GM12801 (cell line): ENCODE data around the gene TRAF1.

Experiments
- TF ChIP-seq, protein P1 (sequence below): IDR thresholded peaks from one replicate; pipeline ENCODE4 v1.5.1; 2011; ENCODE audit warnings: control low read depth; ENCODE audit not compliant: insufficient read length; ENCODE audit errors: extremely low read depth

TRAF1 gene

DNA sequence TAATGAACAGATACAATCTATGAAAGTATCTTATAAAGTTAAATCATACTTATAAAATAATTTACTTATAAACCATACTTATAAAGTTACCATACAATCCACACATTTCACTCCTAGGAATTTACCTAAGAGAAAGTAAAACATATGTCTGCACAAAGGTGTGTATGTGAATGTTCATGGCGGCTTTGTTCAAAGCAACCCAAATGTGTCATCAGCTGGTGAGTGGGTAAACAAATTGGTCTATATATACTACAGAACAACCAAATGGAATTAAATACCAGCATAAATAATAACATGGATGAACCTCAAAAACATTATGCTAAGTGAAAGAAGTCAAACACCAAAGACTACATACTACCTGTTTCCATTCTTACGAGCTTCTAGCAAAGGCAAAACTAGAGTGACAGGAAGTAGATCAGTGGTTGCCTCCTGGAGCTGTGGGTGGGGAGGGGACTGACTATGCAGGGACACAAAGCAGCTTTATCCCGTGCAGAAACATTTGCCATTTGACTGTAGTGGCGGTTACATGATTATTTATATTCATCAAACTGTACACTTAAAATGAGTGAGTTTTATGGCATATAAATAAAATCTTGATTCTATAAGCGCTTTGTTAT is 10.6 kb downstream of the TRAF1 start:
- TF ChIP-seq, protein P1, sequence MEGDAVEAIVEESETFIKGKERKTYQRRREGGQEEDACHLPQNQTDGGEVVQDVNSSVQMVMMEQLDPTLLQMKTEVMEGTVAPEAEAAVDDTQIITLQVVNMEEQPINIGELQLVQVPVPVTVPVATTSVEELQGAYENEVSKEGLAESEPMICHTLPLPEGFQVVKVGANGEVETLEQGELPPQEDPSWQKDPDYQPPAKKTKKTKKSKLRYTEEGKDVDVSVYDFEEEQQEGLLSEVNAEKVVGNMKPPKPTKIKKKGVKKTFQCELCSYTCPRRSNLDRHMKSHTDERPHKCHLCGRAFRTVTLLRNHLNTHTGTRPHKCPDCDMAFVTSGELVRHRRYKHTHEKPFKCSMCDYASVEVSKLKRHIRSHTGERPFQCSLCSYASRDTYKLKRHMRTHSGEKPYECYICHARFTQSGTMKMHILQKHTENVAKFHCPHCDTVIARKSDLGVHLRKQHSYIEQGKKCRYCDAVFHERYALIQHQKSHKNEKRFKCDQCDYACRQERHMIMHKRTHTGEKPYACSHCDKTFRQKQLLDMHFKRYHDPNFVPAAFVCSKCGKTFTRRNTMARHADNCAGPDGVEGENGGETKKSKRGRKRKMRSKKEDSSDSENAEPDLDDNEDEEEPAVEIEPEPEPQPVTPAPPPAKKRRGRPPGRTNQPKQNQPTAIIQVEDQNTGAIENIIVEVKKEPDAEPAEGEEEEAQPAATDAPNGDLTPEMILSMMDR, result no peak

DNA sequence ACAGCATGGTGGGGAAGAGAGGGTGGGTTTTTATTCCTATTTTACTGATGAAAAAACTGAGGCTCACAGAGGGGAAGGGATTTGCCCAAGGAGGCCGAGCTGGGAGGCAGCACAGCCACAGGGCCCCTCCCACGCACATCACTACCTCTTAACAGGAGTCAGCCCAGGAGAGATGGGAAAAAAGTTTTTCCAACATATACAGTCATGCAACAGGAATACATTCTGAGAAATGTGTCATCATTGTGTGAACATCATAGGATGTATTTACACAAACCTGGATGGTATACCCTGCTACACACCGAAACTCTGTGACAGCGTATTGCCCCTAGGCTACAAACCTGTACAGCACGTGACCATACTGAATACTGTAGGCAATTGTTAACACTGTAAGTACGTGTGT is 11.6 kb downstream of the TRAF1 start:
- TF ChIP-seq, protein P1, result no peak

DNA sequence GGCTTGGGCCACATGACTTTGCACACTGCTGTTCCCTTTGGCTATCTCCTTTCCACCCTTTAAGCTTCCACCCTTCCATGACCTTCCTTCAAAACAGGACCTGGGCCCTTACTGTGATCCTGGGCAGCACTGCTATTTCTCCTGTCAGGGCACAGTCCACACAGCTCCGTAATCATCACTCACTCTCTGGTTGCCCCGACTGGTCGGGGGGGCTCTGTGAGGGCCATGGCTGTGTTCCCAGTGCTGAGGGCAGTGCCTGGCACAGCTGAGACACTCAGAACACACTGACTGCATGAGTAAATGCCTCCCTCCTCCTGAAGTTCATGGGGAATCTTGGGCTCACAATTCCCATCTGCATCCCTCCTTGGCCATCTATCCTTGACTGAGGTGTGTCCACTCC is 12.2 kb downstream of the TRAF1 start:
- TF ChIP-seq, protein P1, result no peak

- TF ChIP-seq, protein P1, result no peak
Measured at GRCh38 chr9:120913647-120914264, 12.8 kb downstream of the TRAF1 start.

GRCh38 chr9:120912958-120913646 is 13.5 kb downstream of the TRAF1 start:
- TF ChIP-seq, protein P1, result no peak

- TF ChIP-seq, protein P1, result no peak
Measured at GRCh38 chr9:120911295-120911837, 15.2 kb downstream of the TRAF1 start.

DNA sequence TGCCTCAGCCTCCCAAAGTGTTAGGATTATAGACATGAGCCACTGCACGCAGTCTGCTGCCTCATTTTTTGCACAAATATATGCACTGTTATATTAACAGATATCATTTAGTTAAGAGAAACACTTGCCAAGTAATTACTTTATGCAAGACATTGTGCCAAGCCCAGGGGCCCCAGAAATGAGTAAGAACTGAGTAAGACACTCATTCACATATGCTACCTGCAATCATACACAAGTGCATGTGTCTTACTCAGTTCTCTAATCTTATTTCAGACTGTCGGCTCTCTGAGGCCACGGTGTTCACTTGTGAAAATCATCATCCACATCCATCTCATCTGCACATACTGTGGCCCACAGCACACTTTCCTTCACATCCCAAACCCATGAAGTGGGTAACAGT is 16.0 kb downstream of the TRAF1 start:
- TF ChIP-seq, protein P1, result no peak
